GM23338 (cell line): Measurements from ENCODE around the gene BNC2. TPM values are rescaled to one million over a fixed set of nuclear protein-coding genes. Genes with fewer than 3 reads are reported as not detected.

Source experiments
- ATAC-seq: fragments of 200-7000 bp; cut with Tn5 transposase; 3 replicates; pipeline ENCODE4 v1.9.1; 2020
- DNase-seq: peaks from one replicate; pipeline ENCODE4 v3.0.0-alpha.2; 2015; ENCODE audit warnings: low spot score
- H2AFZ ChIP-seq: fragments of 200-600 bp; sonication (generic); 2 replicates; pipeline ENCODE4 v1.8.0; 2016; ENCODE audit warnings: antibody characterized with exemption, mild to moderate bottlenecking, moderate library complexity
- H3F3A ChIP-seq: fragments of 200-600 bp; sonication (generic); replicated peaks from 2 replicates; pipeline ENCODE4 v1.8.0; 2017; ENCODE audit warnings: antibody characterized with exemption, mixed run types, low read depth
- H3K27ac ChIP-seq: fragments of 200-600 bp; sonication (generic); 2 replicates; pipeline ENCODE4 v1.6.1; 2016; ENCODE audit warnings: low read depth
- H3K27me3 ChIP-seq: fragments of 200-600 bp; sonication (generic); 2 replicates; pipeline ENCODE4 v1.8.0; 2016; ENCODE audit warnings: mild to moderate bottlenecking, mixed run types, moderate library complexity; ENCODE audit not compliant: insufficient read depth
- H3K36me3 ChIP-seq: fragments of 200-600 bp; sonication (generic); 2 replicates; pipeline ENCODE4 v1.8.0; 2016; ENCODE audit warnings: mild to moderate bottlenecking; ENCODE audit not compliant: insufficient read depth
- H3K4me1 ChIP-seq: fragments of 200-600 bp; sonication (generic); 2 replicates; pipeline ENCODE4 v1.8.0; 2016; ENCODE audit warnings: mild to moderate bottlenecking, moderate library complexity; ENCODE audit not compliant: insufficient read depth
- H3K4me2 ChIP-seq: fragments of 200-600 bp; sonication (generic); 2 replicates; pipeline ENCODE4 v1.7.1; 2017; ENCODE audit warnings: mixed run types
- H3K4me3 ChIP-seq: fragments of 200-600 bp; sonication (generic); 2 replicates; pipeline ENCODE4 v1.6.1; 2016; ENCODE audit warnings: mixed run types
- H3K79me2 ChIP-seq: fragments of 200-600 bp; sonication (generic); replicated peaks from 2 replicates; pipeline ENCODE4 v1.8.0; 2017; ENCODE audit warnings: mild to moderate bottlenecking; ENCODE audit not compliant: insufficient read depth
- H3K9me2 ChIP-seq: fragments of 200-600 bp; sonication (generic); 2 replicates; pipeline ENCODE4 v1.8.0; 2017; ENCODE audit not compliant: insufficient read depth
- H4K20me1 ChIP-seq: fragments of 200-600 bp; sonication (generic); replicated peaks from 2 replicates; pipeline ENCODE4 v1.8.0; 2017; ENCODE audit warnings: mild to moderate bottlenecking; ENCODE audit not compliant: insufficient read depth
- H3K27ac Mint-ChIP-seq: 2 replicates; pipeline ENCODE4 v1.8.0; 2020; ENCODE audit warnings: inconsistent platforms, mild to moderate bottlenecking, moderate library complexity, mixed read lengths
- H3K27me3 Mint-ChIP-seq: 3 replicates; pipeline ENCODE4 v1.8.0; 2022; ENCODE audit warnings: low read depth, mild to moderate bottlenecking, moderate library complexity, mixed read lengths, inconsistent platforms; ENCODE audit not compliant: insufficient read depth, poor library complexity
- H3K36me3 Mint-ChIP-seq: 3 replicates; pipeline ENCODE4 v1.8.0; 2021; ENCODE audit warnings: low read depth, mild to moderate bottlenecking, inconsistent platforms, moderate library complexity, mixed read lengths
- H3K4me1 Mint-ChIP-seq: 3 replicates; pipeline ENCODE4 v1.8.0; 2020; ENCODE audit warnings: mild to moderate bottlenecking, inconsistent platforms, mixed read lengths
- H3K4me3 Mint-ChIP-seq: 3 replicates; pipeline ENCODE4 v1.8.0; 2021; ENCODE audit warnings: moderate library complexity, mild to moderate bottlenecking, inconsistent platforms, mixed read lengths
- H3K9me3 Mint-ChIP-seq: 3 replicates; pipeline ENCODE4 v1.8.0; 2020; ENCODE audit warnings: moderate library complexity, mild to moderate bottlenecking, inconsistent platforms, mixed read lengths
- CREB1 ChIP-seq: fragments of 250-450 bp; sonication (Bioruptor Pico); IDR thresholded peaks from 2 replicates; pipeline ENCODE4 v1.5.0; 2020; ENCODE audit warnings: low read depth, mild to moderate bottlenecking, moderate library complexity
- CTCF ChIP-seq, 2 experiments: fragments of 200-600 bp in 1 of 2; sonication (generic) in 1 of 2; conservative IDR thresholded peaks; 2 replicates each; pipeline versions ENCODE4 v1.5.1 to v1.6.1; 2016 to 2017; ENCODE audit warnings: antibody characterized with exemption in 2 of 2, low read depth in 2 of 2, mild to moderate bottlenecking in 2 of 2, moderate library complexity in 1 of 2
- ETS1 ChIP-seq: IDR thresholded peaks from 2 replicates; pipeline ENCODE4 v1.6.1; 2016; ENCODE audit warnings: antibody characterized with exemption
- EZH2phosphoT487 ChIP-seq: fragments of 200-600 bp; sonication (generic); IDR thresholded peaks from one replicate; pipeline ENCODE4 v1.8.1; 2018; ENCODE audit warnings: antibody characterized with exemption; ENCODE audit not compliant: unreplicated experiment
- NANOG ChIP-seq: IDR thresholded peaks from 2 replicates; pipeline ENCODE4 v1.6.1; 2016; ENCODE audit warnings: antibody characterized with exemption, borderline replicate concordance
- REST ChIP-seq: IDR thresholded peaks from one replicate; pipeline ENCODE4 v1.6.1; 2018; ENCODE audit warnings: antibody characterized with exemption; ENCODE audit not compliant: unreplicated experiment
- STAT1 ChIP-seq: IDR thresholded peaks from one replicate; pipeline ENCODE4 v1.6.1; 2016; ENCODE audit warnings: antibody characterized with exemption; ENCODE audit not compliant: unreplicated experiment
- ZNF114 ChIP-seq: fragments of 250-450 bp; sonication (Bioruptor Pico); IDR thresholded peaks from 2 replicates; pipeline ENCODE4 v1.5.0; 2020; ENCODE audit warnings: mild to moderate bottlenecking, moderate library complexity
- ZNF331 ChIP-seq: fragments of 250-450 bp; sonication (Bioruptor Pico); IDR thresholded peaks from 2 replicates; pipeline ENCODE4 v1.5.0; 2020; ENCODE audit warnings: low read depth, mild to moderate bottlenecking, moderate library complexity
- ZNF462 ChIP-seq: fragments of 250-450 bp; sonication (Bioruptor Pico); IDR thresholded peaks from 2 replicates; pipeline ENCODE4 v1.5.0; 2020; ENCODE audit warnings: mild to moderate bottlenecking, moderate library complexity
- polyA plus RNA-seq: library from polyadenylated mRNA; unstranded; fragments of >200 nt; fragmentation: Nextera tagmentation; extraction: Ambion mirVana; gene quantifications from 2 replicates; pipeline ENCODE4 v1.2.1, GENCODE V29; 2016
- total RNA-seq: library from RNA; depleted of rRNA; stranded (reverse); fragments of >200 nt; shearing (Covaris generic); gene quantifications from 2 replicates; pipeline ENCODE4 v1.2.3, GENCODE V29; 2014

Gene BNC2
- total and polyA plus RNA-seq, 2 experiments from 2014 or later, result 12.7 to 13.2 TPM

- TF ChIP-seq ZNF462, result no peak
- TF ChIP-seq ETS1, result no peak
- no peak for TF ChIP-seq ZNF114 (CRISPR knock-in tag)
- no peak for TF ChIP-seq STAT1
- TF ChIP-seq CTCF (conservative IDR thresholded peaks at IDR 0.05; ENCODE audit: low read depth in 2 of 2), result no peak
Observed at GRCh38 chr9:16611001-16611400, 259.5 kb downstream of the BNC2 start (continued).

GRCh38 chr9:16610538-16610937 is 259.9 kb downstream of the BNC2 start:
- Mint-ChIP-seq H3K36me3 (no peaks in the 10 kb centered on the region), H3K27ac (no peak overlapping the region), H3K4me3 (no peak overlapping the region), H3K9me3 (no peaks in the 10 kb centered on the region), H3K27me3 (peaks cover 4% of the 10 kb centered on the region), H3K4me1 (peaks cover 53% of the 10 kb centered on the region)
- Histone ChIP-seq H3K4me1 (peaks cover 49% of the 10 kb centered on the region), H3K27ac (no peak overlapping the region), H3K9me2 (no peaks in the 10 kb centered on the region), H3K36me3 (no peaks in the 10 kb centered on the region), H2AFZ (no peak overlapping the region), H3F3A (no peaks in the 10 kb centered on the region), H3K4me2 (no peak overlapping the region), H3K27me3 (no peaks in the 10 kb centered on the region), H3K79me2 (peaks cover 15% of the 10 kb centered on the region), H3K4me3 (no peak overlapping the region), H4K20me1 (no peaks in the 10 kb centered on the region)
- DNase-seq (no peak), ATAC-seq (no peak)
- TF ChIP-seq REST, result no peak
- no peak for TF ChIP-seq STAT1
- no peak for TF ChIP-seq ZNF331 (CRISPR knock-in tag)
- no peak for TF ChIP-seq NANOG
- TF ChIP-seq CREB1 (CRISPR knock-in tag), result no peak
- no peak for TF ChIP-seq ZNF114 (CRISPR knock-in tag)
- no peak for TF ChIP-seq EZH2phosphoT487
